ENCODE results near the gene SLC6A20.

Gene SLC6A20, protein sequence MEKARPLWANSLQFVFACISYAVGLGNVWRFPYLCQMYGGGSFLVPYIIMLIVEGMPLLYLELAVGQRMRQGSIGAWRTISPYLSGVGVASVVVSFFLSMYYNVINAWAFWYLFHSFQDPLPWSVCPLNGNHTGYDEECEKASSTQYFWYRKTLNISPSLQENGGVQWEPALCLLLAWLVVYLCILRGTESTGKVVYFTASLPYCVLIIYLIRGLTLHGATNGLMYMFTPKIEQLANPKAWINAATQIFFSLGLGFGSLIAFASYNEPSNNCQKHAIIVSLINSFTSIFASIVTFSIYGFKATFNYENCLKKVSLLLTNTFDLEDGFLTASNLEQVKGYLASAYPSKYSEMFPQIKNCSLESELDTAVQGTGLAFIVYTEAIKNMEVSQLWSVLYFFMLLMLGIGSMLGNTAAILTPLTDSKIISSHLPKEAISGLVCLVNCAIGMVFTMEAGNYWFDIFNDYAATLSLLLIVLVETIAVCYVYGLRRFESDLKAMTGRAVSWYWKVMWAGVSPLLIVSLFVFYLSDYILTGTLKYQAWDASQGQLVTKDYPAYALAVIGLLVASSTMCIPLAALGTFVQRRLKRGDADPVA

DNA sequence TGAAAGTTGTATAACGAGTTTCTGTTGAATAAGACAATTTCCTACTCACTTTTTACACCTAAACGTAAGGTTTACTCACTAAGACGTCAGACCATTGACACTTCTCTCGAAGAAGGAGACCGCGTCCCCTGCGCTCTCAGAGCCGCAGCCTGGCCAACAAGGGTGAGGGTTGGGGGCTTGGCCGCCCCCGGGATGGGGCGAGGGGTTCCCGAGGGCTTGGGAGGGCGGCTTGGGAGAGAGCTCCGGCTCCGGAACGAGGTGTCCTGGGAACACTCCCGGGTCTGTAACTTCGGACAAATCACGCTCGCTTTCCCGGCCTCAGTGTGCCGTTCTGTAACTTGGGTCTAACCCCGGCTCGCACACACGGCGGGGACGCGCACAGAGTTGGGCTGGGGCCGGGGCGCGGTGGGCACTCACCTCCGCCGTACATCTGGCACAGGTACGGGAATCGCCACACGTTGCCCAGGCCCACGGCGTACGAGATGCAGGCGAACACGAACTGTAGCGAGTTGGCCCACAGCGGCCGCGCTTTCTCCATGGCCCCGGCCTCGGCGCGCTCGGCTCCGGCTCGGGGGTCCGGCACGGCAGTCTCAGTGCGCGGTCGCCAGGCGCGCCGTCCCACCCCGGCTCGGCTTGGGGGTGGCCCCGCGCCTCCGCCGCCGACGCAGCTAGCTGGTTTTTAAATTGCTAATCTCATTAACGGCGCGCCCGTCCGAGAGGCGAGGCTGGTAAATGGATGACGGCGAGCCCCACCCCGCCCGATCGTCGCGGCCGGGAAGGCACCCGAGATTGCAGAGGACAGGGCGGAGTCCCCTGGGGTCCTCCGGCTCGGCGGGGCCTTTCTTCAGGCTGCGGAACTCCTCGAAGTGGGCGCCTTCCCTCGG lies at the start of gene SLC6A20:
Gene SLC6A20, minus strand, starts transcription at position 655 of the 884 bp plus-strand sequence. Its CDS starts 117 bp downstream, at position 538.
- DNase-seq (ENCODE audit: low read depth in 2 of 2, low spot score in 1 of 2): no peak

DNA sequence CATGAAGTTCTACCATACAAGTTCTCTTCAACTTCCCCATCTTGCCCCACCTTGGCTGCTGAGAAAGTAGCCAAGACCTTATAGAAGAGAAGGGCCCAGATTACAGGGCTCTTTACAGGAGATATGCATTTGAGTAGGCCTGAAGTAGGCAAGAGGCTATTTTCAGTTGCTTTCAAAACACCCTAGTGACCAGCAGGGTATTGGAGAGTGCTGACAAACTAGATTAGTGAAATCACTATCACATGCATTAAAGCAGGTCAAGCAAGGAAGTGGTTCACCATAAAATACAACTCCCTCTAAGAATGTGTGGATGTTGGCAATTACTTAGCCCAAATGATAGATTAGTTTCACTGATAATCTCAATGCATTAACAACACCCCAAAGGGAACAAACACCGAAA lies 48.3 kb upstream of the SLC6A20 start:
- no peak for DNase-seq (ENCODE audit: low read depth in 2 of 2, low spot score in 1 of 2)

DNA sequence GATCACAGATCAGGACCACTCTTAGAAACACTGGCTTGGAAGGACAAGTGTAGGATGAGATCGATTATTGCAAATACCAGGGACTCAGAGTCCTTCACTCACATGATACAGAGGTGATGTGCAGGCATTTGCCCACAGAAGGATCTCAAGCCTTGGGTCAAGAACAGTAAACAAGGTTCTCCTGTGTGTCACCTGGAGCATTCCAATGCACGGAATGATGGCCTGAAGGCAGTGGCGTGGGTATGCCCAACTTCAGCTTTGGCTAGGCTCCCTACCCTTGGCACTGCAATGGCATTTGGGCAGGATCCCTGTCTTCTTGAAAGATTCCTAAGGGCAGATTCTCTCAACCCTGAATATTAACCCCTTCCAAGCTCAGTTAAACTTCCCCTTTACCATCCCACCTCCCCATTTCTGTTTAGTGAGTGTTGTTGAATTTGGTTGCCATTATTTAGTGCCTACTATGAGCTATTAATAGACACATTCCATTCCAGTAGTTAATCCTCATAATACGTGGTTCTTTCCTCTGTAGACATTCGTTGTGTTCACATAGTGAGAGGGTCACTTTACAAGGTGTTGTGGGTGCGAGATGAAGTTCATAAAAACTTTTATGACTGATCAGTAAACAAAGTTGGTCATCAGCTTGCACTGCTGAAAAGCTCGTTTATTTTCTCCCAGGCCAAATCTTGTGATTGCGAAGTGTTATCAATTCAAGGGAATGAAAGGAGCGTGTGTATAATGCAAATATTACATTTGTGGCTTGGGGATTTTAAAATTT lies 46.7 kb upstream of the SLC6A20 start:
- no peak for DNase-seq (ENCODE audit: low read depth in 2 of 2, low spot score in 1 of 2)

DNA sequence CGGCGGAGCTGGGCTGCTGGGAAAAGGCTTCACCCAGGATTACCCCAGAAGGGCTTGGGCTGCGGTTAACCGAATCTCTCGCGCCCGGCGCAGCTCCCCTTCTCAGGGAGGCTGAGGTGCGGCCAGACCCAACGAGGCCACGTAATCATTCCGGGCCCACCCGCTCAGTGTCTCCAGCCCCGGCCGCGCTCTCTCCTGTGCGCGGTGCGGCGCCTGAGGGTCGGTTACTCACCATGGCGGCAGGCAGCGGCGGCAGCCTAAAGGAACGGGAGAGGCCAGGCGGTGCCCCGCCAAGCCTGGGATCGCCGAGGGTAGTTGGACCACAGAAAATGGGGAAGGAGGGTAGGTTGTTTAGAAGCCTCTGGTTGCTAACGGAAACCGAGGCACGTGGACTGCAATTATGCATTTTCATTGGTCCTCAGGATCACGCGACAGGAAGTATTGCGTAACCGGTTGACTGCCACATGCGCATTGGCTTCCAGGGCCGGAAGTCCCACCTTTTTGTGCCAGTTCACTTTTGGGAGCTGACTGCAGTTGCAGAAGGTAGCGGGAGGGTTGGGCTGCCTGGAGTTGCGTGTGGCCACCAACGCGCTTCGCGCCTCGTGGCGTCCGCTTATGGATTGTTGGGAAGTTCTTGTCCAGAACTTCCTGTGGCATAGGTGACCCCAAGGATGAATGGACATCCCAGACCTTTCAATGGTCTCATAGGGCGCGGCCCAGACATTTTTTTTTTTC lies 45.6 kb upstream of the SLC6A20 start, which contains the start of gene LZTFL1:
Gene LZTFL1, minus strand, starts transcription at position 363 of the 735 bp plus-strand sequence. Its CDS starts 128 bp downstream, at position 235.
- peak; percentile 76 to 81 for DNase-seq (ENCODE audit: low read depth in 2 of 2, low spot score in 1 of 2)

DNA sequence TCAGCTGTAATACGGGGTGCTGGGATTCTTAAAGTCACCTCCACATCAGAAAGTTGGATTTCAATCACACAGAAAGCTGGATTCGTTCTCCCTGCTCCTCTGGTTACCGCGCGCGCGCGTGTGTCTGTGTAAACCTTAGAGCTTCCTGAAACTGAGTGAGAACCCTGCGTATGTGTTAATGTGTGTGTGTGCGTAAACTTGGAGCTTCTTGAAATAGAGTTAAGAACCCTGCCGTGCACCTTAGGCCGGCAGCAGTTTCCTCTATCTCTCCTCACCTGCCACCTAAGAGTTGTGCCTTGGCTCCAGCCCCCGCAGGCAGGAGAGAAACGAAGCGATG lies 45.1 kb upstream of the SLC6A20 start:
- no peak for DNase-seq (ENCODE audit: low read depth in 2 of 2, low spot score in 1 of 2)

DNA sequence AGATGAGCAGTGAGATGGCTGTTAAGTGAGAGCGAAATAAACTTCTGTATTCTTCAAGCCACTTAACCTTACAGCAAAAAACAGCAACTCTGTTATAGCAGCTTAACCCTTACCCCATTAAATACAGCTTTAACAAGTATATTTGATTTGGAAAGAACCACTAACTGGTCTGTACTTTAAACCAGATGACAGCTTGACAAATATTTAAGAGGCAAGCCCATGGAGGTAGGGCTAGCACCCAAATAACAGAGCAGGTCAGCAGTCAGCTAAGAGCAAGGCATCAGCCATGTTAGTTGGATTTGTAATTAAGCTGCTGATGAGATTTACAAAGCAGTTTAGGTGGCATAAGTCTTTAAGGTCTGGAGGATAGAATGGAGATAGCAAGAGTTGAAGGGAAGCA lies 42.1 kb upstream of the SLC6A20 start:
- no peak for DNase-seq (ENCODE audit: low read depth in 2 of 2, low spot score in 1 of 2)

DNA sequence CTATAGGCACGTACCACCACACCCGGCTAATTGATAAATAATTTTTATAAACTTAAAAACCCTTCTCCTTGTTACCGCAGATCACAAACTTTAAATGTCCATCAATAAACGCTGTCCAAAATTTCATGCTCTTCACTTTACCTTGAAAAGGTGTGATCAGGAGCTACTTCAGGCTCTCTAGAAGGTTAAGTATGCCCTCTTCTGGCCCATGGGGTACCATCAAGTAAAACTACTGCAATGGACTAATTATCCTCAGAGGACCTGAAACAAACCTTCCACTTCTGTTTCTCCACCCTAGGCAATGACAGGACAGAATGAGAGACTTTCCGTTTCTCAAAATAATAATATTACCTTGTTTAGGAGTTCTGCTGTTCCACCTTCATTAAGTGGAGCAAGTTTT lies 36.4 kb upstream of the SLC6A20 start:
- no peak for DNase-seq (ENCODE audit: low read depth in 2 of 2, low spot score in 1 of 2)

DNA sequence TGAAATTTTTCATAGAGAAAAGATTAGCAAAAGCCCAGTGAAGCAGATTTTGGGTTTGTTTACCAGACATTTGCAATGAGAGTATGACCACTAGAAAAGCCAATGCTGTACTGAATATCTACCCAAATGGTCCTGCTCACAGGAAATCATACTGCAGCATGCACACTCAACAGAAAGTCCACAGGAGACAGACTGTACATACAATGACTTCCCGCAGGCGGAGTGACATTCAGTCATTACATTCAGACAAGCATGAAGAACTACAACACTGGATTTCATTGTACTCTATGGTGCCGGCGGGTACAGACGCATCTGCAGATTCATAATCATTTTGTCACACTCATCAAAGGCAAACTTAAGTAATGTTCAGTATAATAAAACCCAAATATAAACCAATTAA lies 33.8 kb upstream of the SLC6A20 start:
- DNase-seq (ENCODE audit: low read depth in 2 of 2, low spot score in 1 of 2): no peak

DNA sequence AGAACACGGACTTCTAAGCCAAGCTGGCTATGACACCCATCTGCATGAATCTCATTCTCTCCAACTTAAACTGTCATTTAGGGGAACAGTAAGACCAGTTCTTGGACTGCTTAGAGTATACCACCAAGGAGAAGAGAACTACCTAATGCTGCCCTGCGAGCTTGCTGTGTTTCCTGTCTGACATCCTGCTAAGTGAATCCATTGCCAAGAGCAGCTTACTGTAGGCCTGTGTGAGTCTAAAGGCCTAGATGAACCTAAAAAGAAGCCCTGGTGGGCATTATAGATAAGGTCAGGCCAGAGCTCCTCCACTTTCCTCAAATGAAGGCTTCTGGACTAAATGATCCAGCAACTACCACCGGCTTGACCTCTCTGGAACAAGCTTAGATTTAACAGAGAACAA lies 30.6 kb upstream of the SLC6A20 start:
- no peak for DNase-seq (ENCODE audit: low read depth in 2 of 2, low spot score in 1 of 2)

DNA sequence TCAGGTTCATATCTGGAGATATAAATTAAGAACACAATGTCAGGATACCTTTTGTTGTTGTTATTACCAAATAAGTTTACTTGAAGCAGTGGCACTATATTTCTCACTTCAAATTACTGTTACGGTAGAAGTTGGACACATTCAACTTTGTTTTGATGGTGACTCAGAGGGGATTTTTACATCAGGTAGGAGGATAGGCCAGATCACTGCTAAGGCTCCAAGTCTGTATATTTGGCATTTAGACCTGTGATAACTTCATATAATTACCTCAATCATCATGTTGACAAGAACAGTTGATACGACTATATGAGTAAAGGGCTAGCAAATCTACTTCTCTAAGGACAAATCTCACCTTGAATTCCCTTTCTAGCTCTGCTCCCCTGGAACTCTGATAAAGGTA lies 30.0 kb upstream of the SLC6A20 start:
- DNase-seq (ENCODE audit: low read depth in 2 of 2, low spot score in 1 of 2): no peak

DNA sequence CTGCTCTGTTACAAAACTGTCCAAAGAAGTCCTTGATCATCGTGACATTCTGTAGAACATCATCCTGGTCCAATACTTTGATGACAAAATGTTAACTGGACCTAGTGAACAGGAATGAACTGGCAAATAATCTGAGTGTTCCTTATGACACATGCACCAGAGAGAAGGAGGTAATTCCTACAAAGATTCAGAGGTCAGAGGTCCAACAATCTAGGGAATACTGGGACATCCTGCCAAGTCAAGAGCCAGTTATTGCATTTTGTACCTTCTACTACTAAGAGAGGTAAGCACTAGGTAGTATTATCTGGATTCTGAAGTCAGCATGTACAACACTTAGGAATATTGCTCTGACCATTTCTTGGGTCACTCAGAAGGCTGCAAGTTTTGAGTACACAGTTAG lies 24.8 kb upstream of the SLC6A20 start:
- DNase-seq (ENCODE audit: low read depth in 2 of 2, low spot score in 1 of 2): no peak

DNA sequence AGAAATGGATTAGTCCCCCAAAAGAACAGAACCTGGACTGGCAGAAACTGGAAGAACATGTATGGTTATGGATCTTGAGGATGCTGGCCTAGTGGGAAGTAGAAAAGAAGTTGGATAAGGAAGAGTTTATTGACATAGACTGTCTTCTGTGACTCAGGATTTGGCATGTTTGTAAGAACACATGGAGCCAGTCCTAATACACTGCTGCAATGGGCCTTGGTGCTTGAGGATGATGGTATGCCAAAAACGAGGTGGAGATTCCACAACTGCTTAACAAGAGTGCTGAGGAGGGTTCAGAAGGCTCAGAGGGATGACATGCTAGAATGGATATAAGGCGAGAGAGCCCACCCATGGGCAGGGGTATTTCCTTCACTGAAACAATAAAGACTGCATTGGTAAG lies 23.2 kb upstream of the SLC6A20 start:
- no peak for DNase-seq (ENCODE audit: low read depth in 2 of 2, low spot score in 1 of 2)

DNA sequence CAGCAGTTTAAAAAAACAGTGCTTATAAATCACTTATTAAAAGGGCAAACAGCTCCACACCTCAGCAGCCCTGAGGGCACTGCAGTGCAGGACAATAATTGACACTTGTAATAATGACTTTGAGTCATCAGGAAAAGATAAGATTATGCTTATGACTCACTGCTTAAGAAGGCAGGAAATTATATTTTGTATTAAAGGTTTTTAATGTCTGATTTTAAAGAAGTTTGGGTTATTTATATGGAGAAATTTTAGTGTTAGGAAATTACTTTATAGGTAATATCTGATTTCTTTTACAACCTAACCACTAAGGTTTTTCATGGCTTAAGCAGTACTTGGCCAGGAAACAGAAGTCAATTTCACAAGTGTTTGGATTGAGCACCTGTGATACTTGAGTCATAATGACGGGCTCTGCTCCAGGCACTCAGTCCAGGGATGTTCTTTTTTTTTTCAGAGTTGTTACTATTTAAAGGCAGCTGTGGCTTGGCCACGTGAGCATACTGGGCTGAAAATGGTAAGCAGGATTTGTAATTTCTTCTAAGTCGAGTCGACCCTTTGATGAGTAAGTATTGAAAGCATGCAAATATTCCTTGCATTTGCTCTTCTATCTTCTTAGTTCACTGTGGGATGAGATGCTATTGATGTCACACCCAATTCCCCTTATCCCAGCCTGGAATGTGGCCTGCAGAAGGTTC lies 21.6 kb upstream of the SLC6A20 start:
- no peak for DNase-seq (ENCODE audit: low read depth in 2 of 2, low spot score in 1 of 2)

DNA sequence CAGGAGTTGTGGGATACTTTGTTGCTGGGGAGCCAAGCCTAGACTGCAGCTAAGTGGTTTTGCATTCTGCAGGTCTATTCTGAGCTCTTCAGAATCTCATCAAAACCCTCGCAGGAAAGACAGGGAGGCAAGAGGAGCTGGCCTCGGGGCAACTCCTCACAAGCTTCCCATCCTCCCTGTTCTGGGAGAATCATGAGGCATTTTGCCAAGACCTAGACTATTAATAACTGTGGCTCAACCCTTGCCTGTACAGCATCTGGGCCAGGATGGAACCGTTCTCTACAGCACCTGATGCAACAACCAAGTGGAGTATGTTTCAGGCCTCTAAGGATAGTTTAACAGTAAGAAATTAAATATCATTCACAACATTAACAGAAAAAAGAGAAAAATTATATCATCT lies 20.2 kb upstream of the SLC6A20 start:
- DNase-seq (ENCODE audit: low read depth in 2 of 2, low spot score in 1 of 2): no peak

DNA sequence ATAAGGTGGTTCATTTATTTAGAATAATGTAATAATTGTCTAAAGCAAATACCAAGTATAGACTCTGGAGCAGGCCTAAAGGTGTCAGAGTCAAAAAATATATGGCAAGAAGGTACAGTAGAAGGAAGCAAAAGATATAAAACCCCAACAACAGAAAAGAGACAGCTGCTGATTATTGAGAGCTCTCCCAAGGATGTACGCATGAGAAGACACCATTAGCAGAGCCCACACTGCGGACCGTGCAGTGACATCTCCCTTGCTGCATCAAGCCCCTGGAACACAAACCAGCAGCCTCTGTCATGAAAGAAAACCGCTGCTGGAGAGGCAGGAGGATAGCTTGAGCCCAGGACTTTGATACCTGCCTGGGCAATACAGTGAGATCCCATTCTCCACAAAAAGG lies 18.0 kb upstream of the SLC6A20 start:
- DNase-seq (ENCODE audit: low read depth in 2 of 2, low spot score in 1 of 2): no peak

DNA sequence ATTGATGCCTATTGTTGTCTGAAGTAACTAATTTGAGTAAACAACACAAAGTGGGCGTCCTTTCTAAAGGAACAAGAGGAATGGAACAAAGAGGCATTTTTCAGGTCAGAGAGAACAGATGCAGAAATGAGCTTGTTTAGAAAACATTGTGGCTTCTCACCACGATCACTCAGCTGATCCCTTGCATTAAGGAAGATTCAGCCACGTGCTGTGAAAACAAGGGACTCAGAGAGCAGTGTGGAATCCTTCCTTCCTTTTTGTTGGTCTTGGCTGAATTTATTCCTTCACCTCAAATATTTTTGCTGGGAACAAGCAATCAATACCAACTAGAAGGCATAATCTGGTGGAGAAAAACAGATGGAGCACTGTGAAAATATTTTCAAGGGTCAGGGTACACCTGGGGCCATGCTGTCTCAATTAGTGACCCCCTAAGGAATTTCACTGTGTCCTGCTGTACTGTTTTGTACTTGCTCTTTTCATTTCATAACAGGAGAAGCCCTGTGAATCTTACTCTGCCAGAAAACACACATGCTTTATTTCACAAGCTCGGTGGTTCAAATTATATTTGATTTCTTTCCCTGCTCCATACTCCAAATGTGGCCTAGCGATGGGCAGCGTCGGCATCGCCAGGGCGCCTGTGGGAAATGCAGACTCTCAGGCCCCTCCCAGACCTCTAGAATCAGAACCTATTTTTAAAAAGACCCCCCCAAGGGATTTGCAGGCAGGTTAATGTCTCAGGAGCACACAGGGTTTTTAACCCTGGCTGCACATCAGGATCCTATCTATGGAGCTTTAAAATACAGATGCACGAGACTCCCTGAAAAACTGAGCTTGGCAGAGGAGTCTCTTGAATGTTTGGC lies 11.6 kb upstream of the SLC6A20 start:
- DNase-seq (ENCODE audit: low read depth in 2 of 2, low spot score in 1 of 2): no peak

DNA sequence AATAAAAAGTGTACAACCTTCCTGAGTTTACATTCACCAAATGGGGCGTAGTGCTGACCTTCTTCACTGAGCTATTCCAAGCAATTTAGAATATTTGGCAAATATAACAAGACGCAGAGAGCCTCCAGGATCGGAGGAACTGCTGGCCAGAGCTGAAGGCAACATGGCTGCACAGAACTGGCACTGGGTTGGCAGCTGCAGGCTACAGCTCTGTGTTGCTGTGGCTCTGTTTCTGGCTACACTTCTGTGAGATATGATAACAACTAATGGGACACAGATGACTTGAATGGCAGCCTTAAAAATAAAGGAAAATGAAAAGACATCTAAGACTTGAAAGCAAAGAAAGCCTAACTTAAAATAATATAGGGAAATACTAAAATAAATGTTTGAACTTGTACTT lies 10.8 kb upstream of the SLC6A20 start:
- DNase-seq (ENCODE audit: low read depth in 2 of 2, low spot score in 1 of 2): no peak

DNA sequence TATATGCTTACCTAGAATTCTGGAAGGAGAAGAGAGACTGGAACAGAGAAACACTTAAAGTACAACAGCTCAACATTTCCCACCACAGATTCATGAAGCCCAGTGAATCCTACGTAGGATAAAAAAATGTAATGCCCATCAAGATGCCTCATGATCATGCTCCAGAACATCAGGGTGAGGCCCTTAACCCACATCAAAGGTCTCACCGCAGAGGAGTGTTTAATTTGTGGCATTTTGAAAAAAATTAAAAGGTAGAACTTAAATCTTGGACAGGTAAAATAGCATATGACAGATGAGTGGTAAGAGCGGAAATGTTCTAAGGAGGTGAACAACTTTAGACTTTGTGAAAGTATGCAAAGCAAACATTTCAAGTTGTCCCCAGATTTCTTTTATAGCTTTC lies 9.7 kb upstream of the SLC6A20 start:
- DNase-seq (ENCODE audit: low read depth in 2 of 2, low spot score in 1 of 2): no peak
